ENCODE data around the gene TCF7L1.
A peak's percentile ranks its signal among the peaks of the same experiment; 100 is the strongest.

The TCF7L1 gene

GRCh38 chr2:85162746-85163301 is 29.6 kb downstream of the TCF7L1 start:
- peak; percentile 53 for DNase-seq (ENCODE audit: low spot score)

GRCh38 chr2:85163675-85164074 is 30.5 kb downstream of the TCF7L1 start:
- no peak for DNase-seq (ENCODE audit: low spot score)

GRCh38 chr2:85164145-85164569 is 31.0 kb downstream of the TCF7L1 start:
- no peak for DNase-seq (ENCODE audit: low spot score)

GRCh38 chr2:85165088-85165690 is 32.0 kb downstream of the TCF7L1 start:
- no peak for DNase-seq (ENCODE audit: low spot score)

- DNase-seq (ENCODE audit: low spot score) = no peak
These were observed 32.8 kb downstream of the TCF7L1 start for GRCh38 chr2:85166021-85166420.

GRCh38 chr2:85167479-85167878 is 34.3 kb downstream of the TCF7L1 start:
- no peak for DNase-seq (ENCODE audit: low spot score)

- no peak for DNase-seq (ENCODE audit: low spot score)
These were observed 35.8 kb downstream of the TCF7L1 start for GRCh38 chr2:85168942-85169341.

- no peak for DNase-seq (ENCODE audit: low spot score)
These were observed 36.4 kb downstream of the TCF7L1 start for GRCh38 chr2:85169581-85169980.

- no peak for DNase-seq (ENCODE audit: low spot score)
These were observed 37.8 kb downstream of the TCF7L1 start for GRCh38 chr2:85170938-85171475.

GRCh38 chr2:85171916-85172315 is 38.7 kb downstream of the TCF7L1 start:
- DNase-seq (ENCODE audit: low spot score) = no peak

GRCh38 chr2:85173909-85174308 is 40.7 kb downstream of the TCF7L1 start:
- DNase-seq (ENCODE audit: low spot score) = peak; percentile 42

- no peak for DNase-seq (ENCODE audit: low spot score)
These were observed 41.8 kb downstream of the TCF7L1 start for GRCh38 chr2:85174943-85175342.

GRCh38 chr2:85175369-85176299 is 42.4 kb downstream of the TCF7L1 start:
- DNase-seq (ENCODE audit: low spot score) = peak; percentile 85

GRCh38 chr2:85177031-85177824 is 44.0 kb downstream of the TCF7L1 start:
- no peak for DNase-seq (ENCODE audit: low spot score)

GRCh38 chr2:85178154-85178553 is 45.0 kb downstream of the TCF7L1 start:
- DNase-seq (ENCODE audit: low spot score) = no peak

- no peak for DNase-seq (ENCODE audit: low spot score)
These were observed 45.8 kb downstream of the TCF7L1 start for GRCh38 chr2:85178980-85179411.

GRCh38 chr2:85179541-85179940 is 46.3 kb downstream of the TCF7L1 start:
- no peak for DNase-seq (ENCODE audit: low spot score)

- no peak for DNase-seq (ENCODE audit: low spot score)
These were observed 47.3 kb downstream of the TCF7L1 start for GRCh38 chr2:85180322-85181133.

GRCh38 chr2:85181134-85181631 is 48.0 kb downstream of the TCF7L1 start:
- DNase-seq (ENCODE audit: low spot score) = peak; percentile 49

- no peak for DNase-seq (ENCODE audit: low spot score)
These were observed 48.8 kb downstream of the TCF7L1 start for GRCh38 chr2:85181844-85182456.
